MG63 (cell line): ENCODE results near the gene GNAI2. TPM values are rescaled to one million over a fixed set of nuclear protein-coding genes. Genes with fewer than 3 reads are reported as not detected.
"Not testable (repeated sequence)": the region's sequence is repeated elsewhere in the genome, so short reads cannot be mapped to it uniquely, and the experiment has no call there.

Experiments used
- DNase-seq: peaks from one replicate; pipeline ENCODE4 v3.0.0-alpha.2; 2020
- H3K27me3 ChIP-seq: fragments of 250-450 bp; sonication (Bioruptor Pico); 2 replicates; pipeline ENCODE4 v1.5.1; 2020; ENCODE audit warnings: mild to moderate bottlenecking, moderate library complexity
- H3K36me3 ChIP-seq: fragments of 250-450 bp; sonication (Bioruptor Pico); 2 replicates; pipeline ENCODE4 v1.5.1; 2020; ENCODE audit warnings: mild to moderate bottlenecking, moderate library complexity
- H3K4me3 ChIP-seq: fragments of 250-450 bp; sonication (Bioruptor Pico); 2 replicates; pipeline ENCODE4 v1.5.1; 2020; ENCODE audit warnings: mild to moderate bottlenecking, moderate library complexity
- H3K9me3 ChIP-seq: fragments of 250-450 bp; sonication (Bioruptor Pico); 2 replicates; pipeline ENCODE4 v1.5.1; 2020; ENCODE audit warnings: mild to moderate bottlenecking, moderate library complexity
- total RNA-seq: library from RNA; depleted of rRNA; stranded (reverse); fragments of >200 nt; shearing (Covaris generic); gene quantifications from 2 replicates; pipeline ENCODE4 v1.2.3, GENCODE V29; 2014; ENCODE audit warnings: low replicate concordance

The GNAI2 gene
- total RNA-seq, 1 experiment from 2014 or later: 114 TPM

- Histone ChIP-seq H3K4me3 (no peak overlapping the region), H3K27me3 (no peaks in the 10 kb centered on the region), H3K36me3 (no peaks in the 10 kb centered on the region), H3K9me3 (no peaks in the 10 kb centered on the region)
- DNase-seq: no peak
These were observed 3.7 kb upstream of the GNAI2 start for GRCh38 chr3:50232303-50232702.

GRCh38 chr3:50233176-50233575 lies 2.8 kb upstream of the GNAI2 start:
- H3K27me3 ChIP-seq: no peaks in the 10 kb centered on the region
- no peaks in the 10 kb centered on the region for H3K9me3 ChIP-seq
- H3K36me3 ChIP-seq: no peaks in the 10 kb centered on the region
- DNase-seq: no peak
- no peak overlapping the region for H3K4me3 ChIP-seq

- Histone ChIP-seq H3K36me3 (no peaks in the 10 kb centered on the region), H3K27me3 (no peaks in the 10 kb centered on the region), H3K9me3 (no peaks in the 10 kb centered on the region), H3K4me3 (peak overlapping the region; percentile 62)
- DNase-seq: no peak
These were observed 604 bp downstream of the GNAI2 start for GRCh38 chr3:50236484-50237132.

- H3K36me3 ChIP-seq: no peaks in the 10 kb centered on the region
These were observed 1.2 kb downstream of the GNAI2 start for GRCh38 chr3:50237133-50237651.

GRCh38 chr3:50237754-50238548 lies 1.9 kb downstream of the GNAI2 start:
- Histone ChIP-seq H3K9me3 (no peaks in the 10 kb centered on the region), H3K36me3 (no peaks in the 10 kb centered on the region), H3K4me3 (peak overlapping the region; percentile 62), H3K27me3 (no peaks in the 10 kb centered on the region)
- peak; percentile 89 for DNase-seq

More at GRCh38 chr3:50237133-50237651, 1.2 kb downstream of the GNAI2 start:
- Histone ChIP-seq H3K9me3 (no peaks in the 10 kb centered on the region), H3K4me3 (peak overlapping the region; percentile 62), H3K27me3 (no peaks in the 10 kb centered on the region)
- DNase-seq: peak; percentile 38

GRCh38 chr3:50238549-50239026 lies 2.6 kb downstream of the GNAI2 start:
- DNase-seq: peak; percentile 62
- Histone ChIP-seq H3K9me3 (no peaks in the 10 kb centered on the region), H3K36me3 (no peaks in the 10 kb centered on the region), H3K27me3 (no peaks in the 10 kb centered on the region), H3K4me3 (peak overlapping the region; percentile 62)

GRCh38 chr3:50239649-50240048 lies 3.6 kb downstream of the GNAI2 start:
- no peak overlapping the region for H3K4me3 ChIP-seq
- no peaks in the 10 kb centered on the region for H3K27me3 ChIP-seq
- no peaks in the 10 kb centered on the region for H3K9me3 ChIP-seq
- no peaks in the 10 kb centered on the region for H3K36me3 ChIP-seq
- no peak for DNase-seq

- H3K9me3 ChIP-seq: no peaks in the 10 kb centered on the region
- no peak for DNase-seq
- no peak overlapping the region for H3K4me3 ChIP-seq
- H3K36me3 ChIP-seq: no peaks in the 10 kb centered on the region
- no peaks in the 10 kb centered on the region for H3K27me3 ChIP-seq
These were observed 5.2 kb downstream of the GNAI2 start for GRCh38 chr3:50241163-50241562.

GRCh38 chr3:50241713-50242380 lies 5.8 kb downstream of the GNAI2 start:
- no peak for DNase-seq
- no peak overlapping the region for H3K4me3 ChIP-seq
- no peaks in the 10 kb centered on the region for H3K27me3 ChIP-seq
- no peaks in the 10 kb centered on the region for H3K36me3 ChIP-seq
- no peaks in the 10 kb centered on the region for H3K9me3 ChIP-seq

GRCh38 chr3:50242381-50242770 lies 6.4 kb downstream of the GNAI2 start:
- H3K4me3 ChIP-seq: no peak overlapping the region
- no peaks in the 10 kb centered on the region for H3K9me3 ChIP-seq
- H3K36me3 ChIP-seq: no peaks in the 10 kb centered on the region; the same call in 1 of the 2 replicates
- no peaks in the 10 kb centered on the region for H3K27me3 ChIP-seq
- DNase-seq: no peak

GRCh38 chr3:50242851-50243542 lies 7.0 kb downstream of the GNAI2 start:
- no peaks in the 10 kb centered on the region for H3K9me3 ChIP-seq
- H3K4me3 ChIP-seq: no peak overlapping the region
- DNase-seq: no peak
- H3K27me3 ChIP-seq: no peaks in the 10 kb centered on the region
- peaks cover 5% of the 10 kb centered on the region; the same call in 1 of the 2 replicates for H3K36me3 ChIP-seq

GRCh38 chr3:50243543-50243895 lies 7.5 kb downstream of the GNAI2 start:
- no peak for DNase-seq
- Histone ChIP-seq H3K27me3 (no peaks in the 10 kb centered on the region), H3K4me3 (no peak overlapping the region), H3K36me3 (peaks cover 5% of the 10 kb centered on the region; the same call in 1 of the 2 replicates), H3K9me3 (no peaks in the 10 kb centered on the region)

- DNase-seq, H3K36me3 ChIP-seq, H3K9me3 ChIP-seq, H3K4me3 ChIP-seq, H3K27me3 ChIP-seq: not testable (repeated sequence)
These were observed 8.8 kb downstream of the GNAI2 start for GRCh38 chr3:50244813-50245212.

- Histone ChIP-seq H3K9me3 (no peaks in the 10 kb centered on the region), H3K27me3 (no peaks in the 10 kb centered on the region), H3K36me3 (peaks cover 5% of the 10 kb centered on the region; the same call in 1 of the 2 replicates), H3K4me3 (no peak overlapping the region; the same call in 1 of the 2 replicates)
- no peak for DNase-seq
These were observed 9.3 kb downstream of the GNAI2 start for GRCh38 chr3:50245251-50245745.

- Histone ChIP-seq H3K27me3 (no peaks in the 10 kb centered on the region), H3K36me3 (peaks cover 5% of the 10 kb centered on the region; the same call in 1 of the 2 replicates), H3K4me3 (peak overlapping the region; percentile 35), H3K9me3 (no peaks in the 10 kb centered on the region)
- DNase-seq: peak; percentile 83
These were observed 10.0 kb downstream of the GNAI2 start for GRCh38 chr3:50245831-50246516.

GRCh38 chr3:50246517-50246954 lies 10.5 kb downstream of the GNAI2 start:
- DNase-seq: peak; percentile 93
- Histone ChIP-seq H3K36me3 (peaks cover 5% of the 10 kb centered on the region; the same call in 1 of the 2 replicates), H3K4me3 (peak overlapping the region; percentile 35), H3K27me3 (no peaks in the 10 kb centered on the region), H3K9me3 (no peaks in the 10 kb centered on the region)
